NCI-H1048 (cell line): ENCODE measurements around the gene LMNB1.
"Not testable (repeated sequence)": the region's sequence is repeated elsewhere in the genome, so short reads cannot be mapped to it uniquely, and the experiment has no call there.

Experiments used
- DNase-seq: peaks from one replicate; lab custom pipeline; 2025; lab: John Stamatoyannopoulos, UW

Gene LMNB1

GRCh38 chr5:126776499-126777256 lies at the start of gene LMNB1:
Gene LMNB1, plus strand, starts transcription at chr5:126777136. Its CDS starts 373 bp downstream, at chr5:126777509.
- peak; percentile 91 for DNase-seq

GRCh38 chr5:126732716-126733115 lies 44.2 kb upstream of the LMNB1 start:
- no peak for DNase-seq

DNA sequence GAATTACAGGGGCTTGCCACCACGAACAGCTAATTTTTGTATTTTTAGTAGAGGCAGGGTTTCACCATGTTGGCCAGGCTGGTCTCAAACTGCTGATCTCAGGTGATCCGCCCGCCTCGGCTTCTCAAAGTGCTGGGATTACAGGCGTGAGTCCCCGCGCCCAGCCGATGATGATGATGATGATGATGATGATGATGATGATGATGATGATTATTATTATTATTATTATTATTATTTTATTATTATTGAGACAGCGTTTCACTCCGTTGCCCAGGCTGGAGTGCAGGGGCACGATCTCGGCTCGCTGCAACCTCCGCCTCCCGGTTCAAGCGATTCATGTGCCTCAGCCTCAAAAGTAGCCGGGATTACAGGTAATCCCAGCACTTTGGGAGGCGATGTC lies 42.4 kb upstream of the LMNB1 start:
- DNase-seq, result not testable (repeated sequence)

DNA sequence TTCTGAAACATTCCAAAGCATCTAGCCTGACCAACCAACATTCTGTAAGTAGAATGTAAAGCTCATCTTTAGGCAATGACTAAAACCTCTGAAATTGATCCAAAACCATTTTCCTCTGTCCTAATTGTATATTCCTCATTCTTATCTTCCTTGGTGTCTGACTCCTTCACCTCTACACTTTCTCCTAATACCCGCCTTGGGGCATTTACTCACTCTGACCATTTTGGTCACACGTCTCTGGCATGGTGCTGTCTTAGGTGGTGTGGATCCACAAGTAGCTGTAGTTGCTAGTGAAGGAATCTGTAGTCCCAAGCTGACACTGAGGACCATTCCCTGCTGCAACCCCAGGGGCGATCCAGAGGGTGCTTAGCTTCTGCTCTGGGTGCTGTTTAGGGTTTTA lies 40.8 kb upstream of the LMNB1 start:
- DNase-seq, result no peak

DNA sequence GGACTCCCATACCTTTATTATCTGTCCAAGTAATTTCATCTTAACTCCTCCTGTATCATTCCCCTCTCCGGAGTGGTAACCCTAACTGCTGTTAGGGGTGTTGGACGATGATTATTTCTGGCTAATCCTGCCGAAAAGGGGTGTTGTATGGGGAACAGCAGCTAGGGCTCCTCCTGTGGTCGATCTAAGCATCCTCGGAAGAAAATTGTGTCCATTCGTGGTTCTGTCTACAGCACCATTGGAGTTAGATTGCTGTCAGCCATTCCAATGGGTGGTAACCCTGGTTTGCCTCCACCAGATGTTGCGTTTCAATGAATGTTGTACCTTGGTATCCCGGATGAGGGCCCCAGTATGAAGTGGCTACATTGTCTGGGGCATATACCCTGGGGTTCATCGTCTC lies 35.6 kb upstream of the LMNB1 start:
- DNase-seq, result no peak

DNA sequence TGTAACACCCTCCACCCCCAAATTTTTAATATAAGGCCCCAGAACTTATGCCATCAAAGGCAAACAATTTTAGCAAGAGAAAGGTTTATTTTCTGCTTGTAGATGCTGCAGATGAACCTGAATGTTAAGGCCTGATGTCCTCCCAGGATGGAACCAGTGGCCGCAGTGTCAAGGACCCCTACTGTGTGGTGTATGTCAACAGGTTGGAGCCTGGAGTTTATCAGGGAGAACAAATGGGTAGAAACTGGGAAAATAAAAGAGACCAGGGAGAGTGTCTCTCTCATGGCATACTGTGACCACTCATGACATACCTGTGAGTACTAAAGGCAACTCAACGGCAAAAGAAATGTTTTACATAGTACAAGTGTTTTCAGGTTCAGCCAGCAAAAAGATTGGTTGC lies 34.5 kb upstream of the LMNB1 start:
- no peak for DNase-seq

GRCh38 chr5:126744836-126745235 lies 32.1 kb upstream of the LMNB1 start:
- DNase-seq, result no peak

DNA sequence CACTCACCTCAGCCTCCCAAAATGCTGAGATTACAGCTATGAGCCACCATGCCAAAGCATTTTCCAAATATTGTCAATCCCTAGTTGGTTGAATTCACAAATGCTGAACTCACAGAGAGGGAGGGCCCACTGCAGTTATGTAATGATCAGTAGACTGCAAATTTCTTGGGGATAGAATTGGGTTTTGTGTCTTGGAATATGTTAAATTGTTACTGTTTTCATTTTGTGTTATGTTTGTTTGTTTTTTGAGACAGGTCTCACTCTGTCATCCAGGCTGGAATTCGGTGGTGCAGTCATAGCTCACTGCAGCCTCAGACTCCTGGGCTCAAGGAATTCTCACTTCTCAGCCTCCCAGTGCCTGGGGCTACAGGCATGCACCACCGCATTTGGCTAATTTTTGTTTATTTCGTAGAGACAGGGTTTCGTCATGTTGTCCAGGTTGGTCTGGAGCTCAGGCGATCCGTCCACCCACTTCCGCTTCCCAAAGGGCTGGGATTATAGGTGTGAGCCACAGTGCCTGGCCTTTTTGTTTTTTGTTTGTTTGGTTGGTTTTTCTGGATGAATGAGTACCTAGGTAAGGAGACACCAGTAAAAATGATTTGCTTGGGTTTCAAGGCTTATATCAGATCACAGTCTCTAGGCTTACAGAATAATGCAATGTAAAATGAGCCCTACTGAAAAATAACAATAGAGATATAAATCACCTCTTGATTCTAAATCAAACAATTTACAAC lies 31.5 kb upstream of the LMNB1 start:
- DNase-seq, result no peak

- DNase-seq, result no peak
Measured at GRCh38 chr5:126746290-126746689, 30.6 kb upstream of the LMNB1 start.

DNA sequence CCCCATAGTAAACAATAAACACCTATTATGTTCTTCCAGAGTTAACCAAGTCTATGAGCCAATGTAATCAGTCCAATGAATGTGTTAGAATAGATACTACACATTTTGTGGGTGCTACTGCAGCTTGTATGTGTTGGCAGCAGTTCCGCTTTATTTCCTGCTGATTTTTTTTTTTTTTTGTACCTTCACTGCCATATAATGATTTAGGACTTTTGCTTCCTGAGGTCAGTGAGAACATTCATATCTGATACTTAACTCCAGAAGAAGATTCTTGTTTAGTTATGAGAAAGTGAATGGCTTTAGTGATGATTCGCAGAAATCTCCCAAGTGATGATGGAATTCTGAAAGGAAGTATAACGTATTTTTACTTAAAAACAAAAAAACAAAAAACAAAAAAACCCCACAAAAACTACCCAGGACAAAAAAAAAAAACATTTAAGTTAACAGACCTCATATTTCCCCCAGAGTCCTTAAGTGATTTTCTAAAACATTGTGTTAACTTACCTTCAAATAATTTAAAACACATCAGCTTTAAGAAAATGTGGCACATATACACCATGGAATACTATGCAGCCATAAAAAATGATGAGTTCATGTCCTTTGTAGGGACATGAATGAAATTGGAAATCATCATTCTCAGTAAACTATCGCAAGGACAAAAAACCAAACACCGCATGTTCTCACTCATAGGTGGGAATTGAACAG lies 24.7 kb upstream of the LMNB1 start:
- DNase-seq, result no peak

GRCh38 chr5:126753227-126753626 lies 23.7 kb upstream of the LMNB1 start:
- no peak for DNase-seq

DNA sequence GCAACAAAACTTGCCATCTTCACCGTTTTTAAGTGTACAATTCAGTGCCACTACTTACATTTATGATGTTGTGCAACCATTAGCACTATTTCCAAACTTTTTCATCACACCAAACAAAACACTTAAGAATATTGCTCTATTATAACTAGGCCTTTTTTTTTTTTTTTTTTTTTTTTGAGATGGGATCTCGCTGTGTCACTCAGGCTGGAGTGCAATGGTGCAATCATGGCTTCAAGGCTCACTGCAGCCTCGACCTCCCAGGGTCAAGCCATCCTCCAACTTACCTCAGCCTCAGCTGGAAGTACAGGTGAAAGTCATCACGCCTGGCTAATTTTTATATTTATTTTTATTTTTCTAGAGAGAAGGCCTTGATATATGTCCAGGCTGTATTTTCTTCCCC lies 22.3 kb upstream of the LMNB1 start:
- no peak for DNase-seq

DNA sequence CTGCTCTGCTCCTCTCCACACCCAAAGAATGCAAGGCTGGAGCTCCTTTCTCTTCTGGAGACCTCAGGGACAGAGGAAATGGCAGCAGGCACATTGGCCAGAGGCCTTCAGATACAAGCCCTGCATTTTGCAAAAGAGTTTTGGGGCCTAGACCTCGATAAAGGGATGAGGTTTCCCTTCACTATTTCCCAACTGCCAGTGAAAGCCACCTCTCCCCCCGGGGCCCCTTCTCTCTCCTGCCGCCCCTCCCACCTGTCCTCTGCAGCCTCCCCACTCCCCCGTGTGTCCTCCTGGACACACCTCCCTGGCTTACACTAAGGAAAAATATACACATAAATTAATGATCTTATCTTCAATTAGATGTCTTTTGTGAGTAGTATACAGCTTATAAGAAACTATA lies 21.3 kb upstream of the LMNB1 start:
- no peak for DNase-seq

GRCh38 chr5:126757713-126758357 lies 19.1 kb upstream of the LMNB1 start:
- no peak for DNase-seq

DNA sequence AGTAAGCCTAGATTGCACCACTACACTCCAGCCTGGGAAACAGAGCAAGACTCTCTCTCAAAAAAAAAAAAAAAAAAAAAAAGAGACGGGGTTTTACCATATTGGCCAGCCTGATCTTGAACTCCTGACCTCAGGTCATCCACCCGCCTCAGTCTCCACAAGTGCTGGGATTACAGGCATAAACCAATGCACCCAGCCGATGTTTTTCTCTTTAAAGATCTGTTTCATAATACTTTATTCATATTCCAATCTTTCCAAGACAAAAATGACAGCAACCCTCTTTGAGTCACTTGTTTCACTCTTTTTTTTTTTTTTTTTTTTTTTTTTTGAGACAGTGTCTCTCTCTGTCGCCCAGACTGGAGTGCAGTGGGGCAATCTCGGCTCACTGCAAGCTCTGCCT lies 13.6 kb upstream of the LMNB1 start:
- DNase-seq, result no peak

DNA sequence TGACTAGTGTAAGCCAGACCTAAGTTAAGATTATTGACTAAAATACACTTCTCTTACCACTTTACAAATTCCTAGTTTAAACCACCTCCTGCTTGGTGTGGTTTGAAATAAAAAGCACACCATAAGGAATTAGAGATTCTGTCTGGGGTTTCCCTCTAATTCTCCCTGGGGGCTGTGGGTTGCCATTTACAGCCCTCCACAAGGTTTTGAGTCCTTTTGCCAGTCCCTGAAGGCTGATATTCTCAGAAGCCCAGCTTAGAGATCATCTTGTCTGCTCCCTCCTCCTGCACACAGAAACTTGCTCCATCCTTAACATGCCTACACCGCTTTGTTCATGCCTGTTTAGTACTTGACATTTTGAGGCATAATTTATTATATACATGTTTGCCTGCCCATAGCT lies 7.2 kb upstream of the LMNB1 start:
- DNase-seq, result no peak

DNA sequence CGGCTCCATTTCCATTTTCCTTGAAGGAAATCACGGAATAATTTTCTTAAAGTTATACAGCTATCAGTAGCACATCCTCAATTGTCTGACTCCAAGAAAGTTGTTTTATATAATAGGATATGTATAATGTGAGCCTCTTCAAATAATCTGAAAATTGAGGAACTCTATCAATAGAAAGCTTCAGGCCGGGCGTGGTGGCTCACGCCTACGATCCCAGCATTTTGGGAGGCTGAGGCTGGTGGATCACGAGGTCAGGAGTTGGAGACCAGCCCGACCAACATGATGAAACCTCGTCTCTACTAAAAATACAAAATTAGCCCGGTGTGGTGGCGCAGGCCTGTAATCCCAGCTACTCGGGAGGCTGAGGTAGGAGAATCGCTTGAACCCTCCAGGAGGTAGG lies 3.4 kb upstream of the LMNB1 start:
- DNase-seq, result not testable (repeated sequence)

- DNase-seq, result not testable (repeated sequence)
Measured at GRCh38 chr5:126774595-126774994, 2.3 kb upstream of the LMNB1 start.

DNA sequence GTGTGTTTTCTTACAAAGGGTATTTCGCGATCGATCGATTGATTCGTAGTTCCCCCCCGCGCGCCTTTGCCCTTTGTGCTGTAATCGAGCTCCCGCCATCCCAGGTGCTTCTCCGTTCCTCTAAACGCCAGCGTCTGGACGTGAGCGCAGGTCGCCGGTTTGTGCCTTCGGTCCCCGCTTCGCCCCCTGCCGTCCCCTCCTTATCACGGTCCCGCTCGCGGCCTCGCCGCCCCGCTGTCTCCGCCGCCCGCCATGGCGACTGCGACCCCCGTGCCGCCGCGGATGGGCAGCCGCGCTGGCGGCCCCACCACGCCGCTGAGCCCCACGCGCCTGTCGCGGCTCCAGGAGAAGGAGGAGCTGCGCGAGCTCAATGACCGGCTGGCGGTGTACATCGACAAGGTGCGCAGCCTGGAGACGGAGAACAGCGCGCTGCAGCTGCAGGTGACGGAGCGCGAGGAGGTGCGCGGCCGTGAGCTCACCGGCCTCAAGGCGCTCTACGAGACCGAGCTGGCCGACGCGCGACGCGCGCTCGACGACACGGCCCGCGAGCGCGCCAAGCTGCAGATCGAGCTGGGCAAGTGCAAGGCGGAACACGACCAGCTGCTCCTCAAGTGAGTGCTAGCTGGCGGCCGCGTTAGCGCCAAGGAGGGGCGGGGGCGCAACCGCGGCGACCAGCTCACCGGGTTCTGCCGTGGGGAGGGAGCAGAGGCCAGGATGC lies 480 bp downstream of the LMNB1 start:
- no peak for DNase-seq

DNA sequence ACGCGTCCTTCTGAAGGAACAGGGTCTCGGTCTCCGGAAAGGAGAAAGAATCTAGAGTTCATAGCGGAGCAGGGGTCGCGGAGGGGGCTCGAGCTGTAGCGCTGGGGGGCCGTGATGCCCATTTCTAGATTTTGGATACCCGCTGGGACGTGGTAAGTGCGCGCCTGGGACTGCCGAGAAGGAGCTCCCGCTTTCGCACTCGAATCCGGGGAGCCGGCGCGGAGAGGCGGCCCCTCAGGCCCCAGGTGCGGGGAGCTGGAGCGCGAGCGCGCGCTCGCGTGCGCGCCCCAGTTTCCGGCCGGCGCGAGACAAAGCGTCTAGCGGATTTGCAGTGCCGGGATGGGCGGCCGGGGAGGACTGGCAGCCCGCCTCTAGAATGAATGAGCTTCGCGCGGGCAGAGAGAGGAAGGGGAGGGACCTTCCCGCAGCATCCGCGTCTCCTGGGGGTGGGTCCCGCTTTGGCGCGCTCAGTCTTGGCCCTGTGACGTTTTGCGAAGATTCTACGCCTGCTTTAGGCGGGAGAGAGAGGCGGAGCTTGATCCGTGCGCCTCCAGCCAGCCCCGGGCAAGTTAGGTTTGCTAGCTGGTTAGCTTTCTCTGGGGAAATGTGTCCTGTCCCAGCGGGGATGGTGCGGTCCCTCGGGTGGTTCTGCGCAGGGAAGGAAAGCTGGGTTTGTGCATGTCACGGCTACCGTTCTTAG lies 1.2 kb downstream of the LMNB1 start:
- peak; percentile 88 for DNase-seq
